Measurements from ENCODE around the gene WDR86.

- TF ChIP-seq CTCF (conservative IDR thresholded peaks at IDR 0.05; ENCODE audit: low read depth, low read length) (no peak), SMC3 (IDR thresholded peaks at IDR 0.05; ENCODE audit: low read depth, low read length) (no peak), POLR2A (IDR thresholded peaks at IDR 0.05; ENCODE audit: low read depth, low read length) (no peak)
- TF ChIP-seq, protein P1, sequence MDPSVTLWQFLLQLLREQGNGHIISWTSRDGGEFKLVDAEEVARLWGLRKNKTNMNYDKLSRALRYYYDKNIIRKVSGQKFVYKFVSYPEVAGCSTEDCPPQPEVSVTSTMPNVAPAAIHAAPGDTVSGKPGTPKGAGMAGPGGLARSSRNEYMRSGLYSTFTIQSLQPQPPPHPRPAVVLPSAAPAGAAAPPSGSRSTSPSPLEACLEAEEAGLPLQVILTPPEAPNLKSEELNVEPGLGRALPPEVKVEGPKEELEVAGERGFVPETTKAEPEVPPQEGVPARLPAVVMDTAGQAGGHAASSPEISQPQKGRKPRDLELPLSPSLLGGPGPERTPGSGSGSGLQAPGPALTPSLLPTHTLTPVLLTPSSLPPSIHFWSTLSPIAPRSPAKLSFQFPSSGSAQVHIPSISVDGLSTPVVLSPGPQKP (IDR thresholded peaks at IDR 0.05; ENCODE audit: borderline replicate concordance, low read depth, low read length) = no peak
Observed at GRCh38 chr7:151426441-151426903, 16.6 kb upstream of the WDR86 start.
